ENCODE results near the gene CCDC8. TPM values are rescaled to one million over a fixed set of nuclear protein-coding genes. Genes with fewer than 3 reads are reported as not detected.

The CCDC8 gene
- total and polyA plus RNA-seq, 2 of the 4 experiments (the other 2 are of a cell fraction) = 9.3 to 10.2 TPM

- intact Hi-C loops (cut with micrococcal nuclease) = loop anchor here (2.0 kb wide), 2 partner anchors 47 to 113 kb away; partner anchors contain the start of gene PPP5C
- Histone ChIP-seq H2AK9ac (replicated peaks; ENCODE audit: low read depth, low read length, poor library complexity) (no peak overlapping the region), H4K20me1 (ENCODE audit: insufficient read depth, low read length) (no peaks in the 10 kb centered on the region; the same call in 1 of the 2 replicates), H3K23ac (ENCODE audit: low read depth, low read length) (0 out of 2 replicates have a peak overlapping the region, but pooled peaks have one; percentile 18), H2BK20ac (ENCODE audit: low read depth, low read length) (peak overlapping the region; percentile 21), H3K4ac (ENCODE audit: low read depth, low read length) (peak overlapping the region; percentile 61), H3K56ac (ENCODE audit: extremely low read depth, insufficient read depth, low read length) (no peak overlapping the region), H3K4me3 (ENCODE audit: insufficient read depth, low read depth, low read length) (no peak overlapping the region), H3K79me1 (ENCODE audit: low read depth in 1 of 2, low read length in 2 of 2) (0 out of 4 replicates have a peak, but pooled peaks cover 0 to 9% of the 10 kb centered on the region in 2 experiments), H2BK120ac (ENCODE audit: low read depth, low read length) (peak overlapping the region; percentile 69; the same call in 1 of the 2 replicates), H4K91ac (ENCODE audit: insufficient read depth, low read depth, low read length) (peak overlapping the region; percentile 66), H3K27me3 (ENCODE audit: control insufficient read depth, insufficient read depth, low read length) (no peaks in the 10 kb centered on the region), H3K18ac (ENCODE audit: low read depth, low read length) (peak overlapping the region; percentile 60), H3K9ac (ENCODE audit: low read depth, low read length) (no peak overlapping the region), H4K8ac (ENCODE audit: low read depth in 2 of 2, low read length in 2 of 2) (peak overlapping the region in 1 of 2 experiments; percentile 59; a peak in 1 of 4 replicates), H3K36me3 (ENCODE audit: control insufficient read depth, insufficient read depth, low read length) (peaks cover 26% of the 10 kb centered on the region), H3K4me1 (ENCODE audit: control insufficient read depth, insufficient read depth, low read length) (peaks cover 15% of the 10 kb centered on the region), H2AFZ (replicated peaks; ENCODE audit: low read length, poor library complexity) (no peak overlapping the region), H3K9me1 (ENCODE audit: insufficient read depth, low read length) (peaks cover 13% of the 10 kb centered on the region), H3K9me3 (ENCODE audit: control insufficient read depth, insufficient read depth, low read length) (peaks cover 6% of the 10 kb centered on the region), H2BK5ac (ENCODE audit: low read depth, low read length, poor library complexity, severe bottlenecking) (no peak overlapping the region), H3K27ac (ENCODE audit: insufficient read depth, low read length) (no peak overlapping the region), H3K4me2 (ENCODE audit: low read depth, low read length) (no peak overlapping the region), H3K14ac (replicated peaks; ENCODE audit: low read depth, low read length) (peak overlapping the region; percentile 24), H4K5ac (ENCODE audit: low read depth, low read length) (no peak overlapping the region), H2AK5ac (ENCODE audit: low read depth, low read length) (peak overlapping the region; percentile 59), H2BK15ac (ENCODE audit: low read depth, low read length) (0 out of 3 replicates have a peak overlapping the region, but pooled peaks have one; percentile 7)
- in situ Hi-C loops (cut with MboI; ENCODE audit: low sequenced_read_pairs) = no loop called here
- no peak for TF ChIP-seq BHLHE40 (IDR thresholded peaks at IDR 0.05; ENCODE audit: low read depth, low read length)
- TF ChIP-seq MXI1 (IDR thresholded peaks at IDR 0.05; ENCODE audit: borderline replicate concordance, low read depth, low read length) = no peak
- TF ChIP-seq FOS (IDR thresholded peaks at IDR 0.05; ENCODE audit: low read depth, low read length) = no peak
- no peak for TF ChIP-seq RFX5 (IDR thresholded peaks at IDR 0.05; ENCODE audit: low read depth, low read length)
- no peak for TF ChIP-seq ELK1 (IDR thresholded peaks at IDR 0.05; ENCODE audit: borderline replicate concordance, low read depth, low read length)
- no peak for TF ChIP-seq SMC3 (IDR thresholded peaks at IDR 0.05; ENCODE audit: low read depth, low read length)
- TF ChIP-seq USF2 (IDR thresholded peaks at IDR 0.05; ENCODE audit: low read depth, low read length) = no peak
- no peak for TF ChIP-seq MAFK (IDR thresholded peaks at IDR 0.05; ENCODE audit: low read depth, low read length)
- no peak for TF ChIP-seq RCOR1 (IDR thresholded peaks at IDR 0.05; ENCODE audit: insufficient replicate concordance, low read length)
- no peak for TF ChIP-seq CEBPB (IDR thresholded peaks at IDR 0.05; ENCODE audit: low read depth, low read length)
- TF ChIP-seq CHD1 (IDR thresholded peaks at IDR 0.05; ENCODE audit: low read depth, low read length) = no peak
- TF ChIP-seq RAD21 (IDR thresholded peaks at IDR 0.05; ENCODE audit: low read length) = no peak
- no peak for TF ChIP-seq MAZ (IDR thresholded peaks at IDR 0.05; ENCODE audit: borderline replicate concordance, low read depth, low read length)
- WGBS, 2 experiments (ENCODE audit: extremely low coverage in 2 of 2, insufficient read length in 1 of 2) = 89% methylated on average over 16 of the region's 21 CpGs; no CpG with 5 or more reads in 1 of the 2 experiments
- POLR2A ChIA-PET (ENCODE audit: unreplicated experiment) = no interaction called here
- no peak for DNase-seq
- no TSS peak for BruUV-seq (replicated peaks)
- ATAC-seq (ENCODE audit: low read depth) = no peak
- CTCF ChIA-PET = no interaction called here
- dilution Hi-C loops (cut with HindIII; ENCODE audit: low sequenced_read_pairs, unreplicated experiment) = no loop called here
Measured at GRCh38 chr19:46393456-46394401, 19.6 kb downstream of the CCDC8 start.

All from IMR-90 (cell line).